T-helper 1 cell treated with Interleukin-12 subunit alpha and Interleukin-12 subunit beta and Interleukin-4 antibody, amounts not matched to agents 30 ng/mL and 1 ng/mL, for 36 hours (primary cell): ENCODE measurements around the gene MCCD1. TPM values are rescaled to one million over a fixed set of nuclear protein-coding genes. Genes with fewer than 3 reads are reported as not detected.

Experiments
- intact Hi-C: fragments of 100-400 bp; cut with micrococcal nuclease; formaldehyde crosslinking; loops from one replicate; pipeline ENCODE4 v1.15.1; 2024
- total RNA-seq: library from RNA; stranded (reverse); gene quantifications from 2 replicates; pipeline ENCODE4 v1.2.3, GENCODE V29; 2022

MCCD1 gene
- total RNA-seq, 1 donor from 2014 or later: not detected

DNA sequence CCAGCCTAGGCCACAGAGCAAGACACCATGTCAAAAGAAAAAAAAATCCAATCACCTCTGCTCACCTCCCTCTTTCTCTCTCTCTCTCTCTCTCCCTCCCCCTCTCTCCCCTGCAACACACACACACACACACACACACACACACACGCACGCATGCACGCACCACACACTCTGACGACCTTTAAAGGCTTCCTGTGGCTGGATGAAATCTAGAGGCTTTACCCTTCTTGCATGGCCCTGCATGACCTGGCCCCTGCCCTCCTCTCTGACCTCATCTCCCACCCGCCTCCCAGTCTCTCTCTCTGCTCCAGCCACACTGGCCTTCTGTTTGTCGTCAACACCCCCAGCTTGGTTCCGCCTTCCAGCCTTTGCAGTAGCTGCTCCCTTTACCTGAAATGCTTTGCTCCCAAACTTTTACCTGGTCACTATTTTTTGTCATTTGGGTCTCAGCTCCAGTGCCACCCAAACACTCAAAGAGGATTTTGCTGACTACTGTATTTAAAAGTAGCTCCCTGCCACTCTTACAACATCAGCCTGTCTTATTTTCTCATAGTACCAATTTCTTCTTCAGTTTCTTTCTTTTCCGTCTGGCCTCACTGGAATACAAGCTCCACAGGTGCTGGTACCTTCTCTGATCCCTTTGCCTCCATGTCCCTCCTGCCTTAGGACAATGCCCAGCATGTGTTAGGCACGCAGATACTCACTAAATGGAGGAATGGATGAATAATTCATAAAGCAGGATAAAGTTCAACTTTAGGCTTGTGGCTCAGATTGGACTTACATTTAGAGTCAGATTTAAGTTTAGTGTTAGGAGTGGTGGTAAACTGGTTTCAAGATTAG, 39.0 kb downstream of the MCCD1 start:
- intact Hi-C loops: loop anchor here (1.0 to 2.0 kb wide), 8 partner anchors 7 to 757 kb away; partner anchors contain the start of genes LTB, NCR3, NFKBIL1 and PRRC2A

DNA sequence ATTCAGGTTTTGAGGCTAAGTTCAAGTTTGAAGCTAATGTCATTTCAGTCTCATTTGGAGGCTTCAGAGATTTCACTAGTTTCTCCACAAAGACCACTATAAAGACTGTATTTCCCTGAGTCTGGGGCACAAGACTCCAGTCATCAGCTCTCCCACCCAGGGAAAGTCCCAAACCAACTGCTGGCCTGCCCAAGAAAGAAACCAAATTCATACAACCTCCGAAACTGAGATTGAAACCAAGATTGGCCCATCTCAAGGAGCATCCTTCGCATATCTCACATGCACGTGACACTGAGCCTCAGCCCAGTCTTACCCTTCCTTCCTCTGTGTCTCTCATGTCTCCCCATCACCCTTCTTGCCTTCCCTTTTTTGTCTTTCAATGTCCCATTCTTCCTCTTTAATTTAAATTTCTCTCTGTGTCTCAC, 39.8 kb downstream of the MCCD1 start:
- intact Hi-C loops: loop anchor here (1.0 to 2.0 kb wide), 8 partner anchors 8 to 758 kb away; partner anchors contain the start of genes LTB, NCR3, NFKBIL1 and PRRC2A

DNA sequence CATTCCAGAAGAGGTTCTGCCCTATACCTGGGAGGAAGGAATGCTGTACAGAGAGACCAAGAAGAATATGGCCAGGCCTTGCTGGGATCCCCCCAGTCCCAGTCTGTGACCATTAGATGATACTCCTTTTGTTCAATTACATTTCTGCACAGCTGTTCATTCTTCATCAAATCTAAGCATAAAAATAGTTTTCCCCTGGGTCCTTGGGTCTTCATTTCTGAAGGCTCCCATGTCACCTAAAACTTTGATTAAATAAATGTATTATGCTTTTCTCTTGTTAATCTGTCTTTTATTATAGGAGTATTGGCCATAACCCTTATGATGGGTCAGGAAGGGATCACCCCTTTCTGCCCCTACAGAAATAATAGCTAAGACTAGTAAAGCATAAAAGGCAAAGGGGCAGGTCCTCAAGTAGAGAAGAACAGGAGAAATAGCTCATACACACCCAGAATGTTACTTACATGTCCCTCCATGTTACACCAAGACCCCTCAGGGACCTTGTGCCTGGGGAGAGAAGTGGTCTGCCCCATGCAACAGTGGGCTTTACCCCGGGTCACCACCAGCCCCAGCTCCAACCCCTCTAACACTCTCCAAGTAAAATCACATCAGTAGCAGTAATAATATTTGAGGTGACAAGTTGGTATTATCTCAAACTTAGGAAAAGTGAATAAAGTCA, 41.2 kb downstream of the MCCD1 start:
- intact Hi-C loops: loop anchor here (2.0 kb wide), 2 partner anchors 13 to 759 kb away; partner anchors contain the start of gene LTB

DNA sequence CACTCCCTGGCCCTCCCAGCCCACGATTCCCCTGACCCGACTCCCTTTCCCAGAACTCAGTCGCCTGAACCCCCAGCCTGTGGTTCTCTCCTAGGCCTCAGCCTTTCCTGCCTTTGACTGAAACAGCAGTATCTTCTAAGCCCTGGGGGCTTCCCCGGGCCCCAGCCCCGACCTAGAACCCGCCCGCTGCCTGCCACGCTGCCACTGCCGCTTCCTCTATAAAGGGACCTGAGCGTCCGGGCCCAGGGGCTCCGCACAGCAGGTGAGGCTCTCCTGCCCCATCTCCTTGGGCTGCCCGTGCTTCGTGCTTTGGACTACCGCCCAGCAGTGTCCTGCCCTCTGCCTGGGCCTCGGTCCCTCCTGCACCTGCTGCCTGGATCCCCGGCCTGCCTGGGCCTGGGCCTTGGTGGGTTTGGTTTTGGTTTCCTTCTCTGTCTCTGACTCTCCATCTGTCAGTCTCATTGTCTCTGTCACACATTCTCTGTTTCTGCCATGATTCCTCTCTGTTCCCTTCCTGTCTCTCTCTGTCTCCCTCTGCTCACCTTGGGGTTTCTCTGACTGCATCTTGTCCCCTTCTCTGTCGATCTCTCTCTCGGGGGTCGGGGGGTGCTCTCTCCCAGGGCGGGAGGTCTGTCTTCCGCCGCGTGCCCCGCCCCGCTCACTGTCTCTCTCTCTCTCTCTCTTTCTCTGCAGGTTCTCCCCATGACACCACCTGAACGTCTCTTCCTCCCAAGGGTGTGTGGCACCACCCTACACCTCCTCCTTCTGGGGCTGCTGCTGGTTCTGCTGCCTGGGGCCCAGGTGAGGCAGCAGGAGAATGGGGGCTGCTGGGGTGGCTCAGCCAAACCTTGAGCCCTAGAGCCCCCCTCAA, 43.5 kb downstream of the MCCD1 start, which contains the start of gene LTA:
Gene LTA (plus strand): TSS at position 249 of the 871 bp plus-strand sequence. CDS start 454 bp downstream, at position 703.
- intact Hi-C loops: loop anchor here (1.0 kb wide), 3 partner anchors 12 to 21 kb away; partner anchors contain the start of gene NCR3

DNA sequence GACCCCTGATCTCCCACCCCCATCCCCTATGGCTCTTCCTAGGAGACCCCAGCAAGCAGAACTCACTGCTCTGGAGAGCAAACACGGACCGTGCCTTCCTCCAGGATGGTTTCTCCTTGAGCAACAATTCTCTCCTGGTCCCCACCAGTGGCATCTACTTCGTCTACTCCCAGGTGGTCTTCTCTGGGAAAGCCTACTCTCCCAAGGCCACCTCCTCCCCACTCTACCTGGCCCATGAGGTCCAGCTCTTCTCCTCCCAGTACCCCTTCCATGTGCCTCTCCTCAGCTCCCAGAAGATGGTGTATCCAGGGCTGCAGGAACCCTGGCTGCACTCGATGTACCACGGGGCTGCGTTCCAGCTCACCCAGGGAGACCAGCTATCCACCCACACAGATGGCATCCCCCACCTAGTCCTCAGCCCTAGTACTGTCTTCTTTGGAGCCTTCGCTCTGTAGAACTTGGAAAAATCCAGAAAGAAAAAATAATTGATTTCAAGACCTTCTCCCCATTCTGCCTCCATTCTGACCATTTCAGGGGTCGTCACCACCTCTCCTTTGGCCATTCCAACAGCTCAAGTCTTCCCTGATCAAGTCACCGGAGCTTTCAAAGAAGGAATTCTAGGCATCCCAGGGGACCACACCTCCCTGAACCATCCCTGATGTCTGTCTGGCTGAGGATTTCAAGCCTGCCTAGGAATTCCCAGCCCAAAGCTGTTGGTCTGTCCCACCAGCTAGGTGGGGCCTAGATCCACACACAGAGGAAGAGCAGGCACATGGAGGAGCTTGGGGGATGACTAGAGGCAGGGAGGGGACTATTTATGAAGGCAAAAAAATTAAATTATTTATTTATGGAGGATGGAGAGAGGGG, 44.7 kb downstream of the MCCD1 start:
- intact Hi-C loops: no loop called here

DNA sequence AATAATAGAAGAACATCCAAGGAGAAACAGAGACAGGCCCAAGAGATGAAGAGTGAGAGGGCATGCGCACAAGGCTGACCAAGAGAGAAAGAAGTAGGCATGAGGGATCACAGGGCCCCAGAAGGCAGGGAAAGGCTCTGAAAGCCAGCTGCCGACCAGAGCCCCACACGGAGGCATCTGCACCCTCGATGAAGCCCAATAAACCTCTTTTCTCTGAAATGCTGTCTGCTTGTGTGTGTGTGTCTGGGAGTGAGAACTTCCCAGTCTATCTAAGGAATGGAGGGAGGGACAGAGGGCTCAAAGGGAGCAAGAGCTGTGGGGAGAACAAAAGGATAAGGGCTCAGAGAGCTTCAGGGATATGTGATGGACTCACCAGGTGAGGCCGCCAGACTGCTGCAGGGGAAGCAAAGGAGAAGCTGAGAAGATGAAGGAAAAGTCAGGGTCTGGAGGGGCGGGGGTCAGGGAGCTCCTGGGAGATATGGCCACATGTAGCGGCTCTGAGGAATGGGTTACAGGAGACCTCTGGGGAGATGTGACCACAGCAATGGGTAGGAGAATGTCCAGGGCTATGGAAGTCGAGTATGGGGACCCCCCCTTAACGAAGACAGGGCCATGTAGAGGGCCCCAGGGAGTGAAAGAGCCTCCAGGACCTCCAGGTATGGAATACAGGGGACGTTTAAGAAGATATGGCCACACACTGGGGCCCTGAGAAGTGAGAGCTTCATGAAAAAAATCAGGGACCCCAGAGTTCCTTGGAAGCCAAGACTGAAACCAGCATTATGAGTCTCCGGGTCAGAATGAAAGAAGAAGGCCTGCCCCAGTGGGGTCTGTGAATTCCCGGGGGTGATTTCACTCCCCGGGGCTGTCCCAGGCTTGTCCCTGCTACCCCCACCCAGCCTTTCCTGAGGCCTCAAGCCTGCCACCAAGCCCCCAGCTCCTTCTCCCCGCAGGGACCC, 45.6 kb downstream of the MCCD1 start:
- intact Hi-C loops: loop anchor here (1.0 to 5.0 kb wide), 3 partner anchors 27 to 163 kb away; partner anchors contain the start of genes CLIC1, NFKBIL1 and PRRC2A

DNA sequence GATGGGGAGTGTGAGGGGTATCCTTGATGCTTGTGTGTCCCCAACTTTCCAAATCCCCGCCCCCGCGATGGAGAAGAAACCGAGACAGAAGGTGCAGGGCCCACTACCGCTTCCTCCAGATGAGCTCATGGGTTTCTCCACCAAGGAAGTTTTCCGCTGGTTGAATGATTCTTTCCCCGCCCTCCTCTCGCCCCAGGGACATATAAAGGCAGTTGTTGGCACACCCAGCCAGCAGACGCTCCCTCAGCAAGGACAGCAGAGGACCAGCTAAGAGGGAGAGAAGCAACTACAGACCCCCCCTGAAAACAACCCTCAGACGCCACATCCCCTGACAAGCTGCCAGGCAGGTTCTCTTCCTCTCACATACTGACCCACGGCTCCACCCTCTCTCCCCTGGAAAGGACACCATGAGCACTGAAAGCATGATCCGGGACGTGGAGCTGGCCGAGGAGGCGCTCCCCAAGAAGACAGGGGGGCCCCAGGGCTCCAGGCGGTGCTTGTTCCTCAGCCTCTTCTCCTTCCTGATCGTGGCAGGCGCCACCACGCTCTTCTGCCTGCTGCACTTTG, 46.7 kb downstream of the MCCD1 start, which contains the start of gene TNF:
Gene TNF (plus strand): TSS at position 231 of the 567 bp plus-strand sequence. CDS start 177 bp downstream, at position 408.
- intact Hi-C loops: loop anchor here (1.0 to 5.0 kb wide), 3 partner anchors 28 to 162 kb away; partner anchors contain the start of genes CLIC1, NFKBIL1 and PRRC2A

DNA sequence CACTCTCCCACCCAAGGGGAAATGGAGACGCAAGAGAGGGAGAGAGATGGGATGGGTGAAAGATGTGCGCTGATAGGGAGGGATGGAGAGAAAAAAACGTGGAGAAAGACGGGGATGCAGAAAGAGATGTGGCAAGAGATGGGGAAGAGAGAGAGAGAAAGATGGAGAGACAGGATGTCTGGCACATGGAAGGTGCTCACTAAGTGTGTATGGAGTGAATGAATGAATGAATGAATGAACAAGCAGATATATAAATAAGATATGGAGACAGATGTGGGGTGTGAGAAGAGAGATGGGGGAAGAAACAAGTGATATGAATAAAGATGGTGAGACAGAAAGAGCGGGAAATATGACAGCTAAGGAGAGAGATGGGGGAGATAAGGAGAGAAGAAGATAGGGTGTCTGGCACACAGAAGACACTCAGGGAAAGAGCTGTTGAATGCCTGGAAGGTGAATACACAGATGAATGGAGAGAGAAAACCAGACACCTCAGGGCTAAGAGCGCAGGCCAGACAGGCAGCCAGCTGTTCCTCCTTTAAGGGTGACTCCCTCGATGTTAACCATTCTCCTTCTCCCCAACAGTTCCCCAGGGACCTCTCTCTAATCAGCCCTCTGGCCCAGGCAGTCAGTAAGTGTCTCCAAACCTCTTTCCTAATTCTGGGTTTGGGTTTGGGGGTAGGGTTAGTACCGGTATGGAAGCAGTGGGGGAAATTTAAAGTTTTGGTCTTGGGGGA, 47.4 kb downstream of the MCCD1 start:
- intact Hi-C loops: loop anchor here (1.0 to 5.0 kb wide), 4 partner anchors 8 to 161 kb away; partner anchors contain the start of genes CLIC1, NFKBIL1 and PRRC2A

DNA sequence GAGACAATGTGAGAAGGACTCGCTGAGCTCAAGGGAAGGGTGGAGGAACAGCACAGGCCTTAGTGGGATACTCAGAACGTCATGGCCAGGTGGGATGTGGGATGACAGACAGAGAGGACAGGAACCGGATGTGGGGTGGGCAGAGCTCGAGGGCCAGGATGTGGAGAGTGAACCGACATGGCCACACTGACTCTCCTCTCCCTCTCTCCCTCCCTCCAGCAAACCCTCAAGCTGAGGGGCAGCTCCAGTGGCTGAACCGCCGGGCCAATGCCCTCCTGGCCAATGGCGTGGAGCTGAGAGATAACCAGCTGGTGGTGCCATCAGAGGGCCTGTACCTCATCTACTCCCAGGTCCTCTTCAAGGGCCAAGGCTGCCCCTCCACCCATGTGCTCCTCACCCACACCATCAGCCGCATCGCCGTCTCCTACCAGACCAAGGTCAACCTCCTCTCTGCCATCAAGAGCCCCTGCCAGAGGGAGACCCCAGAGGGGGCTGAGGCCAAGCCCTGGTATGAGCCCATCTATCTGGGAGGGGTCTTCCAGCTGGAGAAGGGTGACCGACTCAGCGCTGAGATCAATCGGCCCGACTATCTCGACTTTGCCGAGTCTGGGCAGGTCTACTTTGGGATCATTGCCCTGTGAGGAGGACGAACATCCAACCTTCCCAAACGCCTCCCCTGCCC, 48.3 kb downstream of the MCCD1 start:
- intact Hi-C loops: loop anchor here (1.0 to 5.0 kb wide), 2 partner anchors 9 to 160 kb away; partner anchors contain the start of gene CLIC1

DNA sequence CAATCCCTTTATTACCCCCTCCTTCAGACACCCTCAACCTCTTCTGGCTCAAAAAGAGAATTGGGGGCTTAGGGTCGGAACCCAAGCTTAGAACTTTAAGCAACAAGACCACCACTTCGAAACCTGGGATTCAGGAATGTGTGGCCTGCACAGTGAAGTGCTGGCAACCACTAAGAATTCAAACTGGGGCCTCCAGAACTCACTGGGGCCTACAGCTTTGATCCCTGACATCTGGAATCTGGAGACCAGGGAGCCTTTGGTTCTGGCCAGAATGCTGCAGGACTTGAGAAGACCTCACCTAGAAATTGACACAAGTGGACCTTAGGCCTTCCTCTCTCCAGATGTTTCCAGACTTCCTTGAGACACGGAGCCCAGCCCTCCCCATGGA, 48.8 kb downstream of the MCCD1 start:
- intact Hi-C loops: loop anchor here (5.0 kb wide), 1 partner anchor 160 kb away; the partner anchor contains the start of gene CLIC1

DNA sequence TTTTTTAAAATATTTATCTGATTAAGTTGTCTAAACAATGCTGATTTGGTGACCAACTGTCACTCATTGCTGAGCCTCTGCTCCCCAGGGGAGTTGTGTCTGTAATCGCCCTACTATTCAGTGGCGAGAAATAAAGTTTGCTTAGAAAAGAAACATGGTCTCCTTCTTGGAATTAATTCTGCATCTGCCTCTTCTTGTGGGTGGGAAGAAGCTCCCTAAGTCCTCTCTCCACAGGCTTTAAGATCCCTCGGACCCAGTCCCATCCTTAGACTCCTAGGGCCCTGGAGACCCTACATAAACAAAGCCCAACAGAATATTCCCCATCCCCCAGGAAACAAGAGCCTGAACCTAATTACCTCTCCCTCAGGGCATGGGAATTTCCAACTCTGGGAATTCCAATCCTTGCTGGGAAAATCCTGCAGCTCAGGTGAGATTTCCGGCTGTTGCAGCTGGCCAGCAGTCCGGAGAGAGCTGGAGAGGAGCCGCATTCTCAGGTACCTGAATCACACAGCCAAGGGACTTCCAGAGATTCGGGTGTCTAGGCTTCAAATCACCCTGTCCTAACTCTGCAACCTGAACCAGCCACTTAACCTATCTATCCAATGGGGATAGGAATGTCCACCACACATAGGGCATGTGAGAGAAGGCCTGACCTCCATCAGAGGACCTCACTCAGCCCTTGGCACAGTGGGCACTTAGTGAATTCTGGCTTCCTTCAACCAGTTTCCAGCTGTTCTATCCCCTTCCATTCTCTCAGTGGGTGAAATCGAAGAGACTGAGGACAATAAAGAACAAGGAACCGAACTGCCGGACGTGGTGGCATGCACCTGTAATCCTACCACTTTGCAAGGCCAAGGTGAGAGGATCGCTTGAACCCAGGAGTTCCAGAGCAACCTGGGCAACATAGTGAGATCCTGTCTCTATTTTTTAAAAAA, 49.7 kb downstream of the MCCD1 start:
- intact Hi-C loops: loop anchor here (1.0 to 5.0 kb wide), 2 partner anchors 8 to 159 kb away; partner anchors contain the start of genes CLIC1 and LST1

DNA sequence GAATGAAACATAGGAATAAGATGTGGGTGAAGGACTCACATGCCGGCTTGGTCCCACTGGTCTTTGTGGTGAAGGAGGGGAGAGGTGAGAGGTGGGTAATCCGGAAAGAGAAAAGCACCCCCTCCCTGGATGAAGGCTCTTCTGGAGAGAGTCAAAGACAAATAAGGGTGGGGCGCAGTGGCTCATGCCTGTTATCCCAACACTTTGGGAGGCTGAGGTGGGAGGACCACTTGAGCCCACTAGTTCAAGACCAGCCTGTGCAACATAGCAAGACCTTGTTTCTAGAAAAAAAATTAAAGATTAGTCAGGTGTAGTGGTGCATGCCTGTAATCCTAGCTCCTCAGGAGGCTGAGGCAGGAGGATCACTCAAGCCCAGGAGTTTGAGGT, 50.4 kb downstream of the MCCD1 start:
- intact Hi-C loops: loop anchor here (5.0 kb wide), 1 partner anchor 158 kb away; the partner anchor contains the start of gene CLIC1
